Chondrocyte (in vitro differentiated cells): Measurements from ENCODE around the gene RAB11FIP3. TPM values are rescaled to one million over a fixed set of nuclear protein-coding genes. Genes with fewer than 3 reads are reported as not detected.
"Not testable (repeated sequence)": the region's sequence is repeated elsewhere in the genome, so short reads cannot be mapped to it uniquely, and the experiment has no call there.

ENCODE experiments used
- DNase-seq: peaks from one replicate; pipeline ENCODE4 v3.0.0; 2021; ENCODE audit warnings: mixed read lengths, low spot score
- H3K27ac Mint-ChIP-seq: one replicate; pipeline ENCODE4 v1.8.0; 2021; ENCODE audit warnings: mild to moderate bottlenecking, moderate library complexity, mixed read lengths; ENCODE audit not compliant: unreplicated experiment
- H3K27me3 Mint-ChIP-seq: 2 replicates; pipeline ENCODE4 v1.8.0; 2021; ENCODE audit warnings: low read depth, mixed read lengths
- H3K36me3 Mint-ChIP-seq: 2 replicates; pipeline ENCODE4 v1.8.0; 2021; ENCODE audit warnings: low read depth, mixed read lengths
- H3K4me1 Mint-ChIP-seq: 2 replicates; pipeline ENCODE4 v1.8.0; 2021; ENCODE audit warnings: low read depth, mild to moderate bottlenecking, mixed read lengths
- H3K4me3 Mint-ChIP-seq: one replicate; pipeline ENCODE4 v1.8.0; 2021; ENCODE audit warnings: mild to moderate bottlenecking, moderate library complexity, mixed read lengths; ENCODE audit not compliant: unreplicated experiment
- H3K9me3 Mint-ChIP-seq: 2 replicates; pipeline ENCODE4 v1.8.0; 2021; ENCODE audit warnings: low read depth, mixed read lengths
- CTCF ChIP-seq: fragments of 200-600 bp; sonication (generic); IDR thresholded peaks from 2 replicates; pipeline ENCODE4 v1.5.0; 2021; ENCODE audit warnings: antibody characterized with exemption, mild to moderate bottlenecking, moderate library complexity
- total RNA-seq: library from RNA; stranded (reverse); gene quantifications from 3 replicates; pipeline ENCODE4 v1.2.1, GENCODE V29; 2021

The RAB11FIP3 gene
- total RNA-seq, 1 donor from 2014 or later = 45.1 TPM

DNA sequence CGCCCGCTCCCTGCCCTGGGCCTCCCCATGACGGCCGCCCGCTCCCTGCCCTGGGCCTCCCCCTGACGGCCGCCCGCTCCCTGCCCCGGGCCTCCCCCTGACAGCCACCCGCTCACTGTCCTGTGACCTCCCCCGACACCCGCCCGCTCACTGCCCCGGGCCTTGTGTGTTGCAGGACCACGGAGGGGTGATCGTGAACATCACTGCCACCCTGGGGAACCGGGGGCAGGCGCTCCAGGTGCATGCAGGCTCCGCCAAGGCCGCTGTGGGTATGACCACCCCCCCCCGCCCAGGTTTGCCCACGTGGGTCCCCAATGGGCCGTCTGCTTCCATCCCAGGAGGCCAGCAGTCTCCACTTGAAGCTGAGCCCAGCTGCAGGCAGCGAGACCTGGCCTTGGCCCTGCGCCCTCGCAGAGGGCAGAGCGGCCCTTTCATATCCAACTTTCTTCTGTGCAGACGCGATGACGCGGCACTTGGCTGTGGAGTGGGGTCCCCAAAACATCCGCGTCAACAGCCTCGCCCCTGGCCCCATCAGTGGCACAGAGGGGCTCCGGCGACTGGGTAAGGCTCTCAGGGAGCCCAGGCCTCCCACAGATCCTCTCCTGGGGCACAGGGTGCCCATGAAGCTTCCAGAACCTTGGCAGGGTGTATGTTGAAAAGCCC is 14.8 kb upstream of the RAB11FIP3 start:
- H3K27ac Mint-ChIP-seq = no peak overlapping the region
- no peak overlapping the region for H3K4me3 Mint-ChIP-seq
- peaks cover 4% of the 10 kb centered on the region for H3K36me3 Mint-ChIP-seq
- H3K27me3 Mint-ChIP-seq = no peaks in the 10 kb centered on the region
- DNase-seq = no peak
- H3K9me3 Mint-ChIP-seq = no peaks in the 10 kb centered on the region
- no peak for TF ChIP-seq CTCF
- peaks cover 6% of the 10 kb centered on the region for H3K4me1 Mint-ChIP-seq

DNA sequence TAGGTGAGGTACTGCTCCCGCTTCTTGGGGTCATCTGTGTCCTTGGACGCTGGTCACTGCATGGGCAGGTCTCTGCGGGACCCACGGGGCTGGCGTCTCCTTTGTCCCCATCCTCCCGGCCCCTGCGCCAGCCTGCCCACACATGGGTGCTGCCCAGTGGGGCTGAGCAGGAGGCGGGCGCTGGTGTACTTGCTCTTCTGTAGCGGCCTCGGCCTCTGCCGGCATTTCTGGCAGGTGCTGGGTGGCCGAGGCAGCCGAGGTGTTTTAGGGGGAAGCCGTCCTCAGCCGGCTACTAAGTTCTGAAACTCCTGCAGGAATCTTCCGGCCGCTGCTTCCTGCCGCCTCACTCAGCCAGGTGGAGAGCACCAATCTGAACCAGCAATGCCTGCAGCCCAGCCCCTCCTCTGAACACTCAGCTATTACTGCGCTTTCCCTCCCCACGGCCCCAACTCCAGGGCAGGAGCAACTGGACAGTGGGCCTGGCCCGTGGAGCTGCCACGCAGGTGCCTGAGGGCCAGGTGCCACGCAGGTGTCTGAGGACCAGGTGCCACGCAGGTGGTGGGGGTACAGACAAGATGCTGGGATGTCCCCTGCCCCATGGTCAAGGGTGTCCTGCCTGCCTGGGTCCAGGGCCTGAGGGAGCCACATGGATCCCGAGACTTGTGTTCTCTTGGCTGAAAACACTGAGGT is 13.7 kb upstream of the RAB11FIP3 start:
- TF ChIP-seq CTCF = no peak
- Mint-ChIP-seq H3K9me3 (no peaks in the 10 kb centered on the region), H3K4me1 (peaks cover 6% of the 10 kb centered on the region), H3K36me3 (peaks cover 4% of the 10 kb centered on the region), H3K27ac (no peak overlapping the region), H3K4me3 (no peak overlapping the region), H3K27me3 (no peaks in the 10 kb centered on the region)
- DNase-seq = no peak

- Mint-ChIP-seq H3K36me3 (peaks cover 4% of the 10 kb centered on the region), H3K4me3 (no peak overlapping the region), H3K27me3 (no peaks in the 10 kb centered on the region), H3K27ac (no peak overlapping the region), H3K9me3 (no peaks in the 10 kb centered on the region), H3K4me1 (peaks cover 3% of the 10 kb centered on the region)
- no peak for DNase-seq
- no peak for TF ChIP-seq CTCF
Measured at GRCh38 chr16:414395-415169, 10.9 kb upstream of the RAB11FIP3 start.

GRCh38 chr16:415170-415498 is 10.3 kb upstream of the RAB11FIP3 start:
- DNase-seq, H3K4me1 Mint-ChIP-seq, H3K27me3 Mint-ChIP-seq, H3K4me3 Mint-ChIP-seq, H3K27ac Mint-ChIP-seq, H3K36me3 Mint-ChIP-seq, H3K9me3 Mint-ChIP-seq: not testable (repeated sequence)

- not testable (repeated sequence) for H3K9me3 Mint-ChIP-seq, H3K36me3 Mint-ChIP-seq, H3K27ac Mint-ChIP-seq, H3K27me3 Mint-ChIP-seq, DNase-seq, H3K4me3 Mint-ChIP-seq
- peaks cover 20% of the 10 kb centered on the region for H3K4me1 Mint-ChIP-seq
Measured at GRCh38 chr16:422179-422578, 3.3 kb upstream of the RAB11FIP3 start.

GRCh38 chr16:424033-424622 is 1.3 kb upstream of the RAB11FIP3 start:
- H3K27me3 Mint-ChIP-seq = no peaks in the 10 kb centered on the region
- H3K9me3 Mint-ChIP-seq = no peaks in the 10 kb centered on the region
- H3K4me1 Mint-ChIP-seq = peaks cover 38% of the 10 kb centered on the region
- no peak for TF ChIP-seq CTCF
- no peak for DNase-seq
- H3K27ac Mint-ChIP-seq = peak overlapping the region; percentile 99
- H3K4me3 Mint-ChIP-seq = peak overlapping the region; percentile 76
- no peaks in the 10 kb centered on the region for H3K36me3 Mint-ChIP-seq
